Urothelium cell line (cell line): ENCODE results near the gene SAT2.

Experiments
- DNase-seq: peaks from one replicate; pipeline ENCODE4 v3.0.0; 2011; ENCODE audit warnings: low spot score, mixed read lengths
- FAIRE-seq: peaks from 2 replicates; lab custom pipeline; 2011; peaks lifted over from hg19 to GRCh38; lab: Jason Lieb, UNC

The SAT2 gene

GRCh38 chr17:7577327-7578199 is 50.1 kb downstream of the SAT2 start:
- FAIRE-seq (no peak), DNase-seq (no peak)

- FAIRE-seq (no peak), DNase-seq (no peak)
These were observed 51.1 kb downstream of the SAT2 start for GRCh38 chr17:7576432-7576937.
